Uterus (tissue), 2 donors: ENCODE measurements around the gene UBQLNL.

Experiments used
- CTCF ChIP-seq, 4 experiments: fragments of 200-600 bp in 2 of 4; fragments of 450-650 bp in 2 of 4; sonication (generic) in 2 of 4; IDR thresholded peaks; one replicate each; pipeline ENCODE4 v1.5.1; 2016 to 2019; ENCODE audit warnings: antibody characterized with exemption in 4 of 4, mild to moderate bottlenecking in 2 of 4, moderate library complexity in 1 of 4
- POLR2A ChIP-seq, 2 donors: fragments of 450-650 bp; IDR thresholded peaks; one replicate each; pipeline ENCODE4 v1.6.1; 2016; ENCODE audit warnings: antibody characterized with exemption in 2 of 2, mild to moderate bottlenecking in 1 of 2, moderate library complexity in 1 of 2

GRCh38 chr11:5527716-5528115 is 11.2 kb upstream of the UBQLNL start:
- no peak for TF ChIP-seq CTCF (IDR thresholded peaks at IDR 0.05)
- no peak for TF ChIP-seq POLR2A (IDR thresholded peaks at IDR 0.05)
